ENCODE data around the gene EFHD2. TPM values are rescaled to one million over a fixed set of nuclear protein-coding genes. Genes with fewer than 3 reads are reported as not detected.

The EFHD2 gene
- total RNA-seq, 2 donors from 2014 or later = 36.0 to 71.3 TPM

- H3K27ac ChIP-seq = no peak overlapping the region
- no peaks in the 10 kb centered on the region for H3K27me3 ChIP-seq (replicated peaks; ENCODE audit: insufficient read depth)
- H3K36me3 ChIP-seq = no peaks in the 10 kb centered on the region
- TF ChIP-seq, protein P1, sequence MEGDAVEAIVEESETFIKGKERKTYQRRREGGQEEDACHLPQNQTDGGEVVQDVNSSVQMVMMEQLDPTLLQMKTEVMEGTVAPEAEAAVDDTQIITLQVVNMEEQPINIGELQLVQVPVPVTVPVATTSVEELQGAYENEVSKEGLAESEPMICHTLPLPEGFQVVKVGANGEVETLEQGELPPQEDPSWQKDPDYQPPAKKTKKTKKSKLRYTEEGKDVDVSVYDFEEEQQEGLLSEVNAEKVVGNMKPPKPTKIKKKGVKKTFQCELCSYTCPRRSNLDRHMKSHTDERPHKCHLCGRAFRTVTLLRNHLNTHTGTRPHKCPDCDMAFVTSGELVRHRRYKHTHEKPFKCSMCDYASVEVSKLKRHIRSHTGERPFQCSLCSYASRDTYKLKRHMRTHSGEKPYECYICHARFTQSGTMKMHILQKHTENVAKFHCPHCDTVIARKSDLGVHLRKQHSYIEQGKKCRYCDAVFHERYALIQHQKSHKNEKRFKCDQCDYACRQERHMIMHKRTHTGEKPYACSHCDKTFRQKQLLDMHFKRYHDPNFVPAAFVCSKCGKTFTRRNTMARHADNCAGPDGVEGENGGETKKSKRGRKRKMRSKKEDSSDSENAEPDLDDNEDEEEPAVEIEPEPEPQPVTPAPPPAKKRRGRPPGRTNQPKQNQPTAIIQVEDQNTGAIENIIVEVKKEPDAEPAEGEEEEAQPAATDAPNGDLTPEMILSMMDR (IDR thresholded peaks at IDR 0.05) = no peak
- no peak overlapping the region for H3K4me3 ChIP-seq
- no peaks in the 10 kb centered on the region for H3K9me3 ChIP-seq
- ATAC-seq (ENCODE audit: insufficient number of reproducible peaks, low FRiP score, low read depth) (no peak), DNase-seq (ENCODE audit: low spot score) (no peak)
- peaks cover 0 to 10% of the 10 kb centered on the region in 2 donors for H3K4me1 ChIP-seq (ENCODE audit: control insufficient read depth in 1 of 2, low read depth in 2 of 2)
Observed at GRCh38 chr1:15390667-15391066, 19.0 kb upstream of the EFHD2 start.

DNA sequence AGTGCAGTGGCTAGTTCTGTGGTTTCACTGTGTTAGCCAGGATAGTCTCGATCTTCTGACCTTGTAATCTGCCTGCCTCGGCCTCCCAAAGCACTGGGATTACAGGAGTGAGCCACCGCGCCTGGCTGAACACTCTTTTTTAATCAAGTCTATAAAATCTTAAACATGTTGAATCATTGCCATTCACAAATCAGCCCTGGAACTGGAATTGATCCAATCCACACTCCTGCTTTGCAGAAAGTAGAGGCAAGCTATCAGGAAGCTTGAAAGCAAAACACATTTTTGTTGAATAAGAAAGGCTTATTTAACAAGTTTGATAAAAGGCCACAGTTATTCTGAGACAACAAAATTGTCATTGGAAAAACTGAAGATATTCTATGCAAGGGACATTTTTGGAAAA lies 18.3 kb upstream of the EFHD2 start:
- Histone ChIP-seq H3K27me3 (replicated peaks; ENCODE audit: insufficient read depth) (no peaks in the 10 kb centered on the region), H3K9me3 (no peaks in the 10 kb centered on the region), H3K4me3 (no peak overlapping the region), H3K4me1 (ENCODE audit: control insufficient read depth in 1 of 2, low read depth in 2 of 2) (peaks cover 0 to 5% of the 10 kb centered on the region in 2 donors), H3K27ac (no peak overlapping the region), H3K36me3 (no peaks in the 10 kb centered on the region)
- TF ChIP-seq, protein P1 (IDR thresholded peaks at IDR 0.05) = no peak
- DNase-seq (ENCODE audit: low spot score) = no peak
- ATAC-seq (ENCODE audit: insufficient number of reproducible peaks, low FRiP score, low read depth) = no peak

- H3K36me3 ChIP-seq = no peaks in the 10 kb centered on the region
- DNase-seq (ENCODE audit: low spot score) (no peak), ATAC-seq (ENCODE audit: insufficient number of reproducible peaks, low FRiP score, low read depth) (no peak)
- H3K27ac ChIP-seq = no peak overlapping the region
- H3K9me3 ChIP-seq = no peaks in the 10 kb centered on the region
- H3K27me3 ChIP-seq (replicated peaks; ENCODE audit: insufficient read depth) = no peaks in the 10 kb centered on the region
- H3K4me3 ChIP-seq = no peak overlapping the region
- TF ChIP-seq, protein P1 (IDR thresholded peaks at IDR 0.05) = no peak
- H3K4me1 ChIP-seq (ENCODE audit: control insufficient read depth in 1 of 2, low read depth in 2 of 2) = no peaks in the 10 kb centered on the region
Observed at GRCh38 chr1:15393475-15394257, 16.0 kb upstream of the EFHD2 start.

DNA sequence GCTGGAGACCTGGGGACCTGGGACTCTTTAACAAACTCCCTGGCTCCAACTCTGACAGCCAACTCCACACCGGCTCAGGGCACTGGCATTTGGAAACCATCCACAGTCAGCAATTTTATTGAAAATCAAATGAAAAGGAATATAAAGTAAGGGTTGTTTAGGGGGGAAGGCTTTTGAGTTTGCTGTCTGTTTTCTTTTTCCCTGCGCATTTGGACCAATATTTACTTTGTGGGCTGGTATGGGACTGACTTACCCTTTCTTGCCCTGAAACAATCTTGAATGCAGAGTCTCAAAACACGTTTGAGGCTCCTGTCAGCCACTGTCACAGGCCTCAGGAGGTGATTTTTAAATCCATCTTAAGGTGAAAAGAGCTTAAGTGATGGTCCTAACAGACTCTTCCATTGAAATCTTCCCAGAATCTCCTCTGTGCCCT lies 15.4 kb upstream of the EFHD2 start:
- TF ChIP-seq, protein P1 (IDR thresholded peaks at IDR 0.05) = no peak
- ATAC-seq (ENCODE audit: insufficient number of reproducible peaks, low FRiP score, low read depth) = no peak
- Histone ChIP-seq H3K9me3 (no peaks in the 10 kb centered on the region), H3K4me3 (no peak overlapping the region), H3K27ac (no peak overlapping the region), H3K4me1 (ENCODE audit: control insufficient read depth in 1 of 2, low read depth in 2 of 2) (no peaks in the 10 kb centered on the region), H3K27me3 (replicated peaks; ENCODE audit: insufficient read depth) (no peaks in the 10 kb centered on the region), H3K36me3 (no peaks in the 10 kb centered on the region)
- no peak for DNase-seq (ENCODE audit: low spot score)

DNA sequence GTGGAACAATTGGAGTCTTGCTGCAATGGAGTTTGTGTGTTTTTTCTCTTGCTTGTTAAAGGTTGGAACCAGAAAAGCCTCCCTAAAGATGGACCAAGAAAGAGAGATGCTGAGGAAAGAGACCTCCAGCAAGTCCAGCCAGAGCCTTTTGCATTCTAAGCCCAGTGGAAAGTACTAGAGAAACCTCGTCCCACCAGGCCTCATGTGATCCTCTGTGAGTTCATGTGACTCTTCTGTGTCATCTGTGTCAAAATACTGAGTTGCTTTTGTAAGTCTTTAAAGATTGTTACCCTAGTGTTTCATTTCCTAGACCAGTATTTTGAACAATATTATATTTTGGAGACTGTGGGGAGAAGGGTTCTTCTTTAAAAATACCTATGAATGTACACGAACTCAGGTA lies 12.5 kb upstream of the EFHD2 start:
- no peak for ATAC-seq (ENCODE audit: insufficient number of reproducible peaks, low FRiP score, low read depth)
- Histone ChIP-seq H3K27ac (no peak overlapping the region), H3K9me3 (peaks cover 6% of the 10 kb centered on the region), H3K4me3 (no peak overlapping the region), H3K27me3 (replicated peaks; ENCODE audit: insufficient read depth) (no peaks in the 10 kb centered on the region), H3K36me3 (no peaks in the 10 kb centered on the region), H3K4me1 (ENCODE audit: control insufficient read depth in 1 of 2, low read depth in 2 of 2) (peaks cover 0 to 9% of the 10 kb centered on the region in 2 donors)
- TF ChIP-seq, protein P1 (IDR thresholded peaks at IDR 0.05) = no peak
- DNase-seq (ENCODE audit: low spot score) = no peak
